Tibial nerve (tissue), 4 donors: ENCODE results near the gene HDHD5. TPM values are rescaled to one million over a fixed set of nuclear protein-coding genes. Genes with fewer than 3 reads are reported as not detected.

Experiments used
- DNase-seq, 2 donors: peaks; one replicate each; pipeline ENCODE4 v3.0.0-alpha.2; 2019; ENCODE audit warnings: low spot score in 2 of 2
- H3K27ac ChIP-seq, 4 donors: fragments of 200-600 bp; sonication (generic) in 3 of 4; one replicate each; pipeline ENCODE4 v1.5.1; 2017 to 2019; ENCODE audit warnings: mild to moderate bottlenecking in 1 of 4
- H3K27me3 ChIP-seq, 2 donors: fragments of 200-600 bp; sonication (generic) in 1 of 2; one replicate each; pipeline versions ENCODE4 v1.5.1 to v1.6.0; 2017 to 2019
- H3K36me3 ChIP-seq, 3 donors: fragments of 200-600 bp; sonication (generic); one replicate each; pipeline ENCODE4 v1.5.1; 2018 to 2019
- H3K4me1 ChIP-seq, 4 donors: fragments of 200-600 bp; sonication (generic) in 3 of 4; one replicate each; pipeline ENCODE4 v1.5.1; 2017 to 2019
- H3K4me3 ChIP-seq, 4 donors: fragments of 200-600 bp; sonication (generic) in 3 of 4; one replicate each; pipeline ENCODE4 v1.5.1; 2017 to 2019; ENCODE audit warnings: mild to moderate bottlenecking in 1 of 4, moderate library complexity in 1 of 4
- H3K9me3 ChIP-seq, 4 donors: fragments of 200-600 bp; sonication (generic) in 3 of 4; one replicate each; pipeline ENCODE4 v1.5.1; 2017 to 2019
- EP300 ChIP-seq, 2 donors: sonication (generic); formaldehyde crosslinking; IDR thresholded peaks; one replicate each; pipeline ENCODE4 v1.6.1; 2017; ENCODE audit warnings: antibody characterized with exemption in 2 of 2, mild to moderate bottlenecking in 1 of 2
- POLR2A ChIP-seq, 2 donors: fragments of 450-650 bp; IDR thresholded peaks; one replicate each; pipeline ENCODE4 v1.6.1; 2017; ENCODE audit warnings: antibody characterized with exemption in 2 of 2, mild to moderate bottlenecking in 2 of 2, moderate library complexity in 2 of 2
- whole genome bisulfite sequencing, 2 donors: methylation state at CpG; one replicate each; pipeline ENCODE4 v1.1.5; 2018; 5-methylcytosine and 5-hydroxymethylcytosine counted together
- total RNA-seq, 4 donors: library from RNA; depleted of rRNA; stranded (reverse); fragments of >200 nt; gene quantifications; one replicate each; pipeline ENCODE4 v1.1.0, GENCODE V29; 2016
- TF ChIP-seq, protein P1 (sequence below), 5 experiments: fragments of 200-600 bp in 3 of 5; fragments of 450-650 bp in 2 of 5; sonication (generic) in 3 of 5; IDR thresholded peaks; one replicate each; pipeline ENCODE4 v1.5.1; 2016 to 2019; ENCODE audit warnings: antibody characterized with exemption in 5 of 5, mild to moderate bottlenecking in 3 of 5, moderate library complexity in 2 of 5

The HDHD5 gene
- total RNA-seq, 4 donors from 2014 or later, result 34.7 to 51.3 (median 44.3) TPM

DNA sequence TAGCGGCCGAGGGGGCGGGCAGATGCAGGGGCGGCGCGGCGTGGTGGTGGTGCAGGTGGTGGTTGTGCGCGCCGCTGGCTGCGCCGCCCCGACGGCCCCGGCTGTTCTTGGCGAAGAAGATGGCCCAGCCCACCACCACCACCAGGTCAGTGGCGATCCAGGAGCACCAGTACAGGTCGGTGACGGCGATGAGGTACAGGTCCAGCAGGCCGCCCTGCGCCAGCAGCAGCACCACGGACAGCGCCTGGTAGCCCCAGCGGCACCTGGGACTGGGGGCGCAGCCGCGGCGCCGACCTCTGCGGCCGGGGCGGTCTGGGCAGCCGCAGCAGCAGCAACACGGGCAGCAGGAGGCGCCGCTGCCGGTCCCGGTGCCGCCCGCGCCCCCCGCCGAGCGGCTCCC is 38.8 kb downstream of the HDHD5 start:
- H3K36me3 ChIP-seq, result no peaks in the 10 kb centered on the region
- H3K4me3 ChIP-seq, result peak overlapping the region in 2 of 4 donors; percentile 26 to 65
- peaks cover 0 to 14% (median 4%) of the 10 kb centered on the region in 4 donors for H3K4me1 ChIP-seq
- 3% methylated on average over 32 of the region's 45 CpGs; no CpG with 5 or more reads in 1 of the 2 donors for WGBS, 2 donors
- peaks cover 0 to 34% of the 10 kb centered on the region in 2 donors for H3K27me3 ChIP-seq
- no peak for DNase-seq
- H3K9me3 ChIP-seq, result no peaks in the 10 kb centered on the region
- no peak overlapping the region for H3K27ac ChIP-seq
- TF ChIP-seq POLR2A (IDR thresholded peaks at IDR 0.05) (no peak), EP300 (IDR thresholded peaks at IDR 0.05) (no peak)
- TF ChIP-seq, protein P1, sequence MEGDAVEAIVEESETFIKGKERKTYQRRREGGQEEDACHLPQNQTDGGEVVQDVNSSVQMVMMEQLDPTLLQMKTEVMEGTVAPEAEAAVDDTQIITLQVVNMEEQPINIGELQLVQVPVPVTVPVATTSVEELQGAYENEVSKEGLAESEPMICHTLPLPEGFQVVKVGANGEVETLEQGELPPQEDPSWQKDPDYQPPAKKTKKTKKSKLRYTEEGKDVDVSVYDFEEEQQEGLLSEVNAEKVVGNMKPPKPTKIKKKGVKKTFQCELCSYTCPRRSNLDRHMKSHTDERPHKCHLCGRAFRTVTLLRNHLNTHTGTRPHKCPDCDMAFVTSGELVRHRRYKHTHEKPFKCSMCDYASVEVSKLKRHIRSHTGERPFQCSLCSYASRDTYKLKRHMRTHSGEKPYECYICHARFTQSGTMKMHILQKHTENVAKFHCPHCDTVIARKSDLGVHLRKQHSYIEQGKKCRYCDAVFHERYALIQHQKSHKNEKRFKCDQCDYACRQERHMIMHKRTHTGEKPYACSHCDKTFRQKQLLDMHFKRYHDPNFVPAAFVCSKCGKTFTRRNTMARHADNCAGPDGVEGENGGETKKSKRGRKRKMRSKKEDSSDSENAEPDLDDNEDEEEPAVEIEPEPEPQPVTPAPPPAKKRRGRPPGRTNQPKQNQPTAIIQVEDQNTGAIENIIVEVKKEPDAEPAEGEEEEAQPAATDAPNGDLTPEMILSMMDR (IDR thresholded peaks at IDR 0.05), result no peak

DNA sequence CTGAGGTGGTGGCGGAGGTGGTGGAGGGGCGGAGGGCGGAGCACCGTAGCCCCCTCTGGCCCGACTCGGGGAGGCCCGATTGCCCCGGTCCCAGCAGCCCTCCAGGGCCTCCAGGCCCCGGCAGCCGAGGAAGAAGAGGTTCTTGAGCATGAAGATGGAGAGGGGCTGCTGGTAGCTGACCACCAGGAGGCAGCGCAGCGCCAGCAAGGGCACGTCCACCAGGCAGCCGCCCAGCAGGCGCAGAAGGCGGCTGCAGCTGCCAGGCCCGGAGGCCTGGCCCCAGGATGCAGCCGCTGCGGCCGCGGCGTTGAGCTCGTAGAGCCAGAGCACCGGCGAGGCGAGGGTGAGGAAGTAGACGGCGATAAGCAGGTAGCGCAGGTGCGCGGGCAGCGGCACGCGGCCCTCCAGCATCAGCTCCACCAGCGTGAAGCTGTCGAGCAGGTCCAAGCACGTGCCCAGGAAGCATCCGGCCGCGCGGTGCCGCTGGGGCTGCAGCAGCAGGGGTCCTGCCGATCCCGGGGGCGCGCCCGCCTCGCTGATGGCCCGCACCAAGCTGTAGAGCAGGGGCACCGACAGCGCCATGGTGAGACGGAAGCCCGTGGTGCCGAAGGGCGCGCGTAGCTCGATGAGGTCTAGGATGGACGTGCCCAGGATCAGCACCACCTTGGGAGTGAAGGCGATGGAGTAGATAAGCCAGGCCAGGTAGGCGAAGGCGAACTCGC is 39.4 kb downstream of the HDHD5 start:
- H3K4me3 ChIP-seq, result peak overlapping the region in 1 of 4 donors; percentile 65
- H3K27me3 ChIP-seq, result peaks cover 0 to 34% of the 10 kb centered on the region in 2 donors
- no peaks in the 10 kb centered on the region for H3K36me3 ChIP-seq
- no peaks in the 10 kb centered on the region for H3K9me3 ChIP-seq
- no peak for DNase-seq
- 24 to 40% methylated on average over 31 to 34 of the region's 63 CpGs for WGBS, 2 donors
- H3K4me1 ChIP-seq, result peaks cover 0 to 14% (median 4%) of the 10 kb centered on the region in 4 donors
- H3K27ac ChIP-seq, result no peak overlapping the region
- no peak for TF ChIP-seq POLR2A (IDR thresholded peaks at IDR 0.05)
- no peak for TF ChIP-seq EP300 (IDR thresholded peaks at IDR 0.05)
- TF ChIP-seq, protein P1 (IDR thresholded peaks at IDR 0.05), result no peak

DNA sequence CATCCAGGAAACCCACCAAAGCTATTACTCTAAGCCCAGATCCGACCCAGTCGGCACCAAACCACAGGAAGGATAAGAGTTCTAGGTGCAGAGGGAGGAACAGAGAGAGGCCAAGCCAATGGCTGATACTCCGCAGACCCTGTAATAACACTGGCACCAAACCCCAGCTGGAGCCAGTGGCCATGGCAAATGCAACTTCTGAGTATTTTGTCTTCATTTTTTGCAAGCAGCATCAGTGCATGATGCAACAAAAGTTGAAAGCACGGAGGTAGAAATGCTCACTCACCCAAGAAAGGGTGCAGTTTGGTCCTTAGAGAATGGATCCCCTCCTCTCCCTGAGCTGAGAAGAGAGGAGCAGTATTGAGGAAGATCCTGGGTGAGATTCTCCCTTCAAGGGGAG is 40.7 kb downstream of the HDHD5 start:
- peaks cover 0 to 14% (median 4%) of the 10 kb centered on the region in 4 donors for H3K4me1 ChIP-seq
- 81 to 83% methylated on average over 4 of the region's 4 CpGs for WGBS, 2 donors
- TF ChIP-seq EP300 (IDR thresholded peaks at IDR 0.05) (no peak), POLR2A (IDR thresholded peaks at IDR 0.05) (no peak)
- TF ChIP-seq, protein P1 (IDR thresholded peaks at IDR 0.05), result no peak

DNA sequence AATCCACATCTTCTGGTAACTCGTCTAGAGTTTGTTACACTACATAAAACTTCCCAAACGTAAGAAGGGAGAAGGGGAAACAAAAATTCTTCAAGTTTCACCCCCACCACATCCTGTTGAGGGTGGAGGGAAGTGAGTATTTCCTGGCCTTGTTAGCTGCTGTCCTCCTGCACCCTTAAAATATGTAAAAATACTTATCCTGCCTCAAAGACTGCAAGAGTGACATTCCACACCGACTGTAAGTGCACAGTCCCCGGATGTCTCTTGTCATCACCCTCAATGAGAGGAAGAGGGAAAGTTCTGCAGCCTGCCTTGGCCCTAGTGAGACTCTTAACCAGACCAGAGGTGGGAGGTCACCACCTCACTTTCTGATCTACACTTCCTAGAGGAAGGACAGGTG is 41.2 kb downstream of the HDHD5 start:
- peak in 1 of 2 donors; percentile 9 for DNase-seq
- Histone ChIP-seq H3K27ac (no peak overlapping the region), H3K4me1 (peaks cover 0 to 14% (median 4%) of the 10 kb centered on the region in 4 donors), H3K4me3 (no peak overlapping the region), H3K9me3 (no peaks in the 10 kb centered on the region), H3K36me3 (no peaks in the 10 kb centered on the region), H3K27me3 (peaks cover 0 to 31% of the 10 kb centered on the region in 2 donors)
- TF ChIP-seq, protein P1 (IDR thresholded peaks at IDR 0.05), result no peak
- no peak for TF ChIP-seq POLR2A (IDR thresholded peaks at IDR 0.05)
- TF ChIP-seq EP300 (IDR thresholded peaks at IDR 0.05), result peak in 1 of 2 donors; percentile 17
- WGBS, 2 donors, result 49 to 50% methylated on average over 4 of the region's 4 CpGs

More for the DNA sequence above, 40.7 kb downstream of the HDHD5 start:
- H3K36me3 ChIP-seq, result no peaks in the 10 kb centered on the region
- no peaks in the 10 kb centered on the region for H3K9me3 ChIP-seq
- no peak overlapping the region for H3K4me3 ChIP-seq
- no peak overlapping the region for H3K27ac ChIP-seq
- H3K27me3 ChIP-seq, result peaks cover 0 to 34% of the 10 kb centered on the region in 2 donors
- DNase-seq, result no peak

DNA sequence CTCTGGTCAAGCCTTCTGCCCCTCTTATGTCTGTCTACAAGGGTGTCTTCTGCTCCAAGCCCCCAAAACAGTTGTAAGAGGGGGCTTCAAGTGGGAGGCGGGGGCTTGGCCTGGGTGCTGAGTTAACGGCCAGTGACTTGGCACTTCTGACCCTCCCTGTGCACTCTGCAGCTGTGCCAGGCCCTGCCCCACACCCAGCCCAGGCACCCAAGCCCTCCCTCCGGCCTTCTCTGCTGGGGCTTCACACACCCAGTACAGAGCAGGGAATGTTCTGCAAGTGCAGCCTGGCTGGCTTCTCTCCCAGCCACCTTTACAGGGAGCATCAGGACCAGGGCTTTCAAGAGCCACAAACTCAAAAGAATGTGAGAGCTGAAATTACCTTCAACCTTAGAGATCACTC is 41.7 kb downstream of the HDHD5 start:
- H3K27ac ChIP-seq, result no peak overlapping the region
- DNase-seq, result no peak
- TF ChIP-seq POLR2A (IDR thresholded peaks at IDR 0.05), result no peak
- TF ChIP-seq EP300 (IDR thresholded peaks at IDR 0.05), result no peak
- TF ChIP-seq, protein P1 (IDR thresholded peaks at IDR 0.05), result no peak
- WGBS, 2 donors, result 39 to 54% methylated on average over 3 of the region's 3 CpGs
- H3K9me3 ChIP-seq, result no peaks in the 10 kb centered on the region
- H3K4me3 ChIP-seq, result no peak overlapping the region
- peaks cover 0 to 14% (median 4%) of the 10 kb centered on the region in 4 donors for H3K4me1 ChIP-seq
- peaks cover 0 to 26% of the 10 kb centered on the region in 2 donors for H3K27me3 ChIP-seq
- H3K36me3 ChIP-seq, result no peaks in the 10 kb centered on the region
